Stimulated activated CD8-positive, alpha-beta memory T cell treated with anti-CD3 and anti-CD28 coated beads, Interleukin-12 subunit alpha, Interleukin-12 subunit beta, amount 100 ng/mL, for 24 hours (primary cell): ENCODE results near the gene FAR1.

Source experiments
- DNase-seq: peaks from one replicate; pipeline ENCODE4 v3.0.0-alpha.2; 2020; ENCODE audit errors: extremely low read depth

The FAR1 gene

DNA sequence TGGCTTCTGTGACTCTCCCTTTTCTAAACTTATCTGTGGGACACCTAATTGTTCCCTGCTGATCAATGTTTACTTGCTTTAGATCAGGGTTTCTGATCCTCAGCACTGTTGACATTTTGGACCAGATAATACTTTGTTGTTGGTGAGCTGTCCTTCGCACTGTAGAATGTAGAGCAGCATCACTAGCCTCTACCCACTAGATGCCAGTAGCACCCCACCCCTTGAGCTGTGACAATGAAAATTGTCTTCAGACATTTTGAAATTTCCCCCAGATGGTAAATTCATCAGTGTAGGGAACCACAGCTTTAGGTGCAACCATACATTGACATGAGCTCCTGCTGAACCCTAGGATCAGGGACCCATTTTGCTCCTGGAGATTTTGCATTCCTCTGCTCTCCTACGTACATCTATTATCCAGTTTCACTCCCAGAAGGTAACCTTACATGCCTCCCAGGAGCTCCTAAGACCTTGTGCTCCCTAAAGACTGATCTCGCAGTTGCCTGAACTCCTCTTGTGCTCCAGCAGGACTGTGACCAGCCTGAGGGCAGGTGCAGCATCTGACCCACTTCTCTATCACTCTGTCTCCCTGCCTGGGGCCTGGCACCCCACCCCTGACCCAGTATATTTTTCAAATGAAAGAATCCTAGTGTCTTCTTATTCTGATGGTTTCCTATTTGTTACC lies 107.8 kb downstream of the FAR1 start:
- DNase-seq = no peak

DNA sequence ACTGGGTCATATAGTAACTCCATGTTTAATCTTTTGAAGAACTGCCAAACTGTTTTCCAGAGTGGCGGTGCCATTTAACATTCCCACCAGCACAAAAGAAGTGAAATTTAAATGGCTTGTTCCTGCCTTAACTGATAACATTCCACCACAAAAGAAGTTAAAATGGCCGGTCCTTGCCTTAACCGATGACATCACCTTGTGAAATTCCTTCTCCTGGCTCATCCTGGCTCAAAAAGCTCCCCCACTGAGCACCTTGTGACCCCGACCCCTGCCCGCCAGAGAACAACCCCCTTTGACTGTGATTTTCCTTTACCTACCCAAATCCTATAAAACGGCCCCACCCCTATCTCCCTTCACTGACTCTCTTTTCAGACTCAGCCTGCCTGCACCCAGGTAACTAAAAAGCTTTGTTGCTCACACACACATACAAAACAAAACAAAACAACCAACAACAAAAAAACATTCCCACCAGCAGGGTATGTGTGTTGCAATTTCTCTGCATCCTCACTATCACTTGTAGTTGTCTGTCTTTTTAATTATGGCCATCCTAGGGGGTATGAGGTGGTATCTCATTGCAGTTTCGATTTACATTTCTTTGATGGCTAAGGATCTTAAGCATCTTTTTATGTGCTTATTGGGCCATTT lies 109.0 kb downstream of the FAR1 start:
- no peak for DNase-seq

DNA sequence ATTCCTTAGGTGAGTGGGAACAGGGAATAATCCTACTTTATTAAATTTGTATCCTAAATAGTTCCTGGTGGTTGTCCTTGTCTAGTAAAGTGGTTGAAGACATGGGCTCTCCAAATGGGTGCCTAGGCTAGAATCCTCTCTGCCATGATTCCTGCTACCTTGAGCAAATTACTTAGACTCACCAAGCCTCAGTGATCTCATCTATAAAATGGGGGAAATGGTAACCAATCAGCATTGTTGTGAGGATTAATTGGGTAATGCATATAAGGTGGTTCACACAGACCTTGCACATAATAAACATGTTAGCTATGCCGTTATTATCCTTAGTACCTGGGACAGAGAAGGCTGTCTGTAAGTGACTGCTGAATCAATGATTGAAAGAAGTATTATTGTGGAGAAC lies 109.9 kb downstream of the FAR1 start:
- no peak for DNase-seq

DNA sequence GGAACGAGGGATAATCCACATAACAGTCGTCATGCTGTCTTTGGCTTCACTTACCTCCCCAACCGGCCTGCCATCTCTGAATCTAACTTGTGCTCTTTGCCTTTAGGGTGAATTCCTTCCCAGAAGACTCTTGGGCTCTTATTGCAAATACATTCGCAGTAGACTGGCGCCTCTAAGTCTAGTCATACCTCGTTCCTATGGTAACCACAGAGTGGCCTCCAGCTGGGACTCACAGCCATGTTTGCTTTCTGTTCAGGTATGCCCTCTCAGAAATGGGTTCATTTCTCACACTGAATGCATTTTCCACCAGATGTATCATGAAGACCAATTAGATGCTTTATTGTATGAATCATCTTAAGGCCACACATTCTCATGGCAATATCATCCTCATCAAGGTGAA lies 112.7 kb downstream of the FAR1 start:
- no peak for DNase-seq
